KMS-11 (cell line): ENCODE results near the gene SNAP29.

ENCODE experiments used
- H2AFZ ChIP-seq: fragments of 200-600 bp; sonication (generic); 2 replicates; pipeline ENCODE4 v1.6.1; 2016; ENCODE audit warnings: antibody characterized with exemption, mixed run types, low read depth
- H3K27ac ChIP-seq: fragments of 200-600 bp; sonication (generic); 2 replicates; pipeline ENCODE4 v1.6.1; 2016; ENCODE audit warnings: mild to moderate bottlenecking, mixed run types
- H3K27me3 ChIP-seq: fragments of 200-600 bp; sonication (generic); 2 replicates; pipeline ENCODE4 v1.6.1; 2017; ENCODE audit warnings: mild to moderate bottlenecking, low read depth, mixed run types, moderate library complexity; ENCODE audit not compliant: insufficient read depth
- H3K36me3 ChIP-seq: fragments of 200-600 bp; sonication (generic); 2 replicates; pipeline ENCODE4 v1.6.1; 2017; ENCODE audit warnings: mild to moderate bottlenecking, mixed run types; ENCODE audit not compliant: insufficient read depth
- H3K4me1 ChIP-seq: fragments of 200-600 bp; sonication (generic); 2 replicates; pipeline ENCODE4 v1.6.1; 2016; ENCODE audit warnings: mild to moderate bottlenecking, low read depth, mixed run types; ENCODE audit not compliant: poor library complexity, severe bottlenecking
- H3K4me2 ChIP-seq: fragments of 200-600 bp; sonication (generic); 2 replicates; pipeline ENCODE4 v1.7.0; 2016; ENCODE audit warnings: mild to moderate bottlenecking, mixed run types
- H3K4me3 ChIP-seq: fragments of 200-600 bp; sonication (generic); IDR thresholded peaks from 2 replicates; pipeline ENCODE4 v1.6.1; 2017; ENCODE audit warnings: low read depth, low read length, mixed read lengths; ENCODE audit not compliant: insufficient read depth
- H3K79me2 ChIP-seq: fragments of 200-600 bp; sonication (generic); 2 replicates; pipeline ENCODE4 v1.6.1; 2016; ENCODE audit warnings: low read depth, mixed run types; ENCODE audit not compliant: insufficient read depth
- H3K9ac ChIP-seq: fragments of 200-600 bp; sonication (generic); 2 replicates; pipeline ENCODE4 v1.6.1; 2016; ENCODE audit warnings: mild to moderate bottlenecking, mixed run types
- H4K20me1 ChIP-seq: fragments of 200-600 bp; sonication (generic); 2 replicates; pipeline ENCODE4 v1.6.1; 2016; ENCODE audit warnings: mild to moderate bottlenecking, mixed run types; ENCODE audit not compliant: insufficient read depth
- TF ChIP-seq, protein P1 (sequence below): fragments of 200-600 bp; sonication (generic); conservative IDR thresholded peaks from 2 replicates; pipeline ENCODE4 v1.6.1; 2017; ENCODE audit warnings: low read depth, mild to moderate bottlenecking, antibody characterized with exemption, low read length, moderate library complexity, mixed read lengths

The SNAP29 gene

DNA sequence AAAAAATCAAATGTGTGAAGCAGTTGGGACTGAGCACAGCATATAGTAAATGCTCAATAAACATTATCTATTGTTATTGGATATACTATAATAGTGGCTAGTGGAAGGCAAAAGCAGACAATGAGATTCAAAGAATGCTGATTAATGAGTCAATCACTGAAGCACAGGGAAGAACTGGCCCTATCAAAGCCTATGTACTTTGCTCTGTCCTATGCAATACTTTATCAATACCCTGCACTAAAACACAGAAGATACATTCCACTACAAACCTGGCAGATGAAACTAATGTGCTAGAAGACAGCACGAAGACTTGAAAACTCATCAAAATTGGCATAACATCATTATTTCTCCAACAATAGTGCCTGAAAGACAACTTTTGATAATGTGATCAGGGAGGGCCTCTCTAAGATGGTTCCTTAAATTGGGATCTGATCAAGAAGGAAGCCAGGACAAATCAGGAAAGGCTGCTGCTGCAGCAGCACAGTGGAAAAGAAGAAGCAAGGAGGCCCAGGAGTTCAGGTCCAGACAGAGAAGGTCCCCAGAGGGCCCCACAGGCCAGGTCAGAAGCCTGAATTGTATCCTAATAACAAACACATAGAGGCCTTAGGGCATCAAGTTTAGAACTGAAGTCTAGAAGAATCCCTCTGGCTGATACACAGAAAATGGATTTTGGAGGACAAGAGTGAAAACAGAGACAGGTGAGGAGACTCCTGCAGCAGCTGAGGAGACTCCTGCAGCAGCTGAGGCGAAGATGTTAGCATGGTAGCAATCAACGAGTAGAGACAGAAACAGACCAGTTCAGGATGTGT, 18.8 kb upstream of the SNAP29 start:
- H3K4me1 ChIP-seq, result peaks cover 16% of the 10 kb centered on the region
- H3K9ac ChIP-seq, result no peak overlapping the region
- 0 out of 2 replicates have a peak, but pooled peaks cover 6% of the 10 kb centered on the region for H4K20me1 ChIP-seq
- TF ChIP-seq, protein P1, sequence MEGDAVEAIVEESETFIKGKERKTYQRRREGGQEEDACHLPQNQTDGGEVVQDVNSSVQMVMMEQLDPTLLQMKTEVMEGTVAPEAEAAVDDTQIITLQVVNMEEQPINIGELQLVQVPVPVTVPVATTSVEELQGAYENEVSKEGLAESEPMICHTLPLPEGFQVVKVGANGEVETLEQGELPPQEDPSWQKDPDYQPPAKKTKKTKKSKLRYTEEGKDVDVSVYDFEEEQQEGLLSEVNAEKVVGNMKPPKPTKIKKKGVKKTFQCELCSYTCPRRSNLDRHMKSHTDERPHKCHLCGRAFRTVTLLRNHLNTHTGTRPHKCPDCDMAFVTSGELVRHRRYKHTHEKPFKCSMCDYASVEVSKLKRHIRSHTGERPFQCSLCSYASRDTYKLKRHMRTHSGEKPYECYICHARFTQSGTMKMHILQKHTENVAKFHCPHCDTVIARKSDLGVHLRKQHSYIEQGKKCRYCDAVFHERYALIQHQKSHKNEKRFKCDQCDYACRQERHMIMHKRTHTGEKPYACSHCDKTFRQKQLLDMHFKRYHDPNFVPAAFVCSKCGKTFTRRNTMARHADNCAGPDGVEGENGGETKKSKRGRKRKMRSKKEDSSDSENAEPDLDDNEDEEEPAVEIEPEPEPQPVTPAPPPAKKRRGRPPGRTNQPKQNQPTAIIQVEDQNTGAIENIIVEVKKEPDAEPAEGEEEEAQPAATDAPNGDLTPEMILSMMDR, result no peak
- H2AFZ ChIP-seq, result no peak overlapping the region
- H3K79me2 ChIP-seq, result peaks cover 32% of the 10 kb centered on the region
- no peak overlapping the region for H3K4me2 ChIP-seq
- H3K27ac ChIP-seq, result no peak overlapping the region
- H3K4me3 ChIP-seq, result no peak overlapping the region
- H3K27me3 ChIP-seq, result no peaks in the 10 kb centered on the region
- H3K36me3 ChIP-seq, result no peaks in the 10 kb centered on the region

DNA sequence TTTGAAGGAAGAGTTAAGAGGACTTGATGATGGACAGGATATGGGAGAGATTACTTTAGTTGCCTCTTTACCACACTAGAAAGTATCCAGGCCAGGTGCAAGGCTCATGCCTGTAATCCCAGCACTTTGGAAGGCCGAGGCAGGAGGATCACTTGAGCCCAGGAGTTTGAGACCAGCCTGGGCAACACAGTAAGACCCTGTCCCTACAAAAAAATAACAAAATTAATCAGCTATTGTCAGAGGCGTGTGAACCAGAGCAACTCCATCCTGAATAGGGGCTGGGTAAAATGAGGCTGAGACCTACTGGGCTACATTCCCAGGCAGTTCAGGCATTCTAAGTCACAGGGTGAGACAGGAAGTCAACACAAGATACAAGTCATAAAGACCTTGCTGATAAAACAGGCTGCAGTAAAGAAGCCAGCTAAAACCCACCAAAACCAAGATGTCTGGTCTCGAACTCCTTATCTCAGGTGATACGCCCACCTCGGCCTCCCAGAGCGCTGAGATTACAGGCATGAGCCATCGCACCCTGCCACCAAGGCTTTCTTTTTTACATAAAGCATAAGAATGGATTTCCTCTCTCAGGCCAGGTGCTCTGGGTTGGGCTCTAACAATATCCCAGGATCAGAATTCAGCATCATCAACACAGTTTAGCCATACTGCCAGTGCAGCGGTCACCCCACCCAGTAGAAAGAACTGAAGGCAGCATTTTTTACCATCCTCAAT, 18.0 kb upstream of the SNAP29 start:
- no peaks in the 10 kb centered on the region for H3K27me3 ChIP-seq
- H3K9ac ChIP-seq, result no peak overlapping the region
- peaks cover 39% of the 10 kb centered on the region for H3K79me2 ChIP-seq
- H4K20me1 ChIP-seq, result 0 out of 2 replicates have a peak, but pooled peaks cover 6% of the 10 kb centered on the region
- H3K27ac ChIP-seq, result no peak overlapping the region
- H3K4me3 ChIP-seq, result no peak overlapping the region
- H2AFZ ChIP-seq, result no peak overlapping the region
- TF ChIP-seq, protein P1, result no peak
- no peaks in the 10 kb centered on the region for H3K36me3 ChIP-seq
- H3K4me1 ChIP-seq, result peaks cover 16% of the 10 kb centered on the region
- H3K4me2 ChIP-seq, result no peak overlapping the region

DNA sequence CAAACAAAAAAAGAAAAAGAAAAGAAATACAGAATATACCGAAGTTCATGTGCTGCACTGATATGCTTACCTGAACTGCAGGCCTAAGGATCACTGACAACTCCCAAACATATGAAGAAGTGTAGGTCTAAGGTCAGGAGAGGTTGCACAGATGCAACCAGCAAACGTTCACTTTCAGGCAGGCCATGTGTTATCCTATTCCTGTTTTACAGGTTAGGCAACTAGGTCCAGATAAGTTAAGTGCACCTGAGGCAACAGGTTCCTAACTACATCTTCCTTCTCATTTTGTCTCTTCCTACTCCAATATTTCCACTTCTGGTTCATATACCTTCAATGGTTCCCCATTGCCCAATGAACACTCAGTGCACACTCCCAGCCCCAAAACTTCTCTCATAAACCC, 15.3 kb upstream of the SNAP29 start:
- H2AFZ ChIP-seq, result no peak overlapping the region
- H4K20me1 ChIP-seq, result 0 out of 2 replicates have a peak, but pooled peaks cover 6% of the 10 kb centered on the region
- TF ChIP-seq, protein P1, result no peak
- no peaks in the 10 kb centered on the region for H3K4me1 ChIP-seq
- no peaks in the 10 kb centered on the region for H3K36me3 ChIP-seq
- H3K79me2 ChIP-seq, result peaks cover 52% of the 10 kb centered on the region
- H3K27me3 ChIP-seq, result no peaks in the 10 kb centered on the region
- no peak overlapping the region for H3K4me3 ChIP-seq
- no peak overlapping the region for H3K27ac ChIP-seq
- H3K4me2 ChIP-seq, result no peak overlapping the region
- H3K9ac ChIP-seq, result no peak overlapping the region

DNA sequence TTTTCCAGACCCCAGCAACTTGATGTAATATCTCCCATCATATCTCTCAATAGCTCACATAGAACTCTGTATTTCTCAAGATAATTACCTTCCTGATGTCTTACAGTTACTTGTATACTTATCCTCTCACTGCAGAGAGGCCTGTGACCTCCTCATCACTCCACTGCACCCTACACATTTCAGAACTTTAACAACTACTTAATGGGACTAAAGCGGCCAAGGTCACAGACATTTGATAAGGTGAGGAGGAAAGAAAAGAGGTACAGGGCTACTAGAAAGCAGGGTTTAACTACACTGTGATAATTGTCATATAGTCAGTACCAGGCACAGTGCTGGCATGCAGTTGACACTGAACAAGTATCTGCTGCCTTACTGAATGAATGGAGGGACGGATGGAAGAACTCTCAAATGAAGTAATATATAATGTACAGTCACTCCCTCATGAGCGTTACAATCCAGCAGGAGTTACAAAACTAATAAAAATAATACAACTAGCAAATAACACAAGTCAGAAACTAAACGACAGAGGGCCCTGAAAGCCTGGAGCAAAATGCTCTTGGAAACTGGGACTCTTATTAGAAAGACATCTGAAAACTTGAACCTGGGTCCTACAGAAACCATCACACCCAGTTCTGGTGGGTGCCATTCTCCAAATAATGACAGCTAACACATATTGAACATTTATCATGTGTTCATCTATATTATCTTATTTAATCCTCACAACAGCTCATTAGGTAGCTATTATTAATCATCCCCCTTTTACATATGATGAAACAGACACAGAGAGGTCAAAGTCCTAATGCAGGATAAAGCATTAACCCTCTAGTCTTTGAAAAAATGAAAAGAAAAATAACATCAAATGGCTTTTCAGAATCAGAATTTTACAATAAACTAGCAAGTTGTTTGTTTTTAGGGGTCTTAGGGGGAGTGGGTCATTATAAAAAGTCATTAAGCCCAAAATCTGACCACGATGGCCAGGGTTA, 14.5 kb upstream of the SNAP29 start:
- peaks cover 50% of the 10 kb centered on the region for H3K79me2 ChIP-seq
- H4K20me1 ChIP-seq, result 0 out of 2 replicates have a peak, but pooled peaks cover 6% of the 10 kb centered on the region
- H2AFZ ChIP-seq, result no peak overlapping the region
- H3K36me3 ChIP-seq, result no peaks in the 10 kb centered on the region
- no peaks in the 10 kb centered on the region for H3K27me3 ChIP-seq
- H3K4me2 ChIP-seq, result no peak overlapping the region
- no peak overlapping the region for H3K27ac ChIP-seq
- H3K4me3 ChIP-seq, result no peak overlapping the region
- TF ChIP-seq, protein P1, result no peak
- no peaks in the 10 kb centered on the region for H3K4me1 ChIP-seq
- H3K9ac ChIP-seq, result no peak overlapping the region
